ENCODE measurements around the gene TMEM135.

Gene TMEM135

GRCh38 chr11:87366763-87367405 is 329.1 kb downstream of the TMEM135 start:
- ATAC-seq: no peak

- no peak for ATAC-seq
These were observed 330.4 kb downstream of the TMEM135 start for GRCh38 chr11:87368151-87368550.

- no peak for ATAC-seq
These were observed 331.2 kb downstream of the TMEM135 start for GRCh38 chr11:87368858-87369480.

- no peak for ATAC-seq
These were observed 332.2 kb downstream of the TMEM135 start for GRCh38 chr11:87369888-87370287.

- ATAC-seq: no peak
These were observed 334.3 kb downstream of the TMEM135 start for GRCh38 chr11:87372065-87372464.
